Panc1 (cell line): ENCODE measurements around the gene SNRNP48. TPM values are rescaled to one million over a fixed set of nuclear protein-coding genes. Genes with fewer than 3 reads are reported as not detected.

Experiments
- ATAC-seq: fragments of 200-7000 bp; cut with Tn5 transposase; 2 replicates; pipeline ENCODE4 v1.9.1; 2020; ENCODE audit warnings: mild to moderate bottlenecking, moderate library complexity
- BruUV-seq: library from RNA; stranded (reverse); fragments of 400-500 nt; replicated peaks from 2 replicates; lab custom pipeline; 2021; lab: Mats Ljungman, UMichigan
- CTCF ChIA-PET: fragments of 300-600 bp; sonication (Branson Sonifier 250); formaldehyde crosslinking; loops from one replicate; lab custom pipeline; 2022; ENCODE audit warnings: antibody characterized with exemption; lab: Charles Lee
- POLR2A ChIA-PET: fragments of 300-600 bp; sonication (Branson Sonifier 250); formaldehyde crosslinking; loops from one replicate; lab custom pipeline; 2022; ENCODE audit warnings: antibody characterized with exemption; lab: Charles Lee
- DNase-seq: peaks from one replicate; pipeline ENCODE4 v3.0.0-alpha.2; 2010; ENCODE audit warnings: low read depth, low spot score
- H3K27ac ChIP-seq: 2 replicates; pipeline ENCODE4 v1.5.1; 2011; ENCODE audit warnings: mild to moderate bottlenecking, low read length, inconsistent platforms
- H3K27me3 ChIP-seq: fragments of 200-500 bp; sonication (Bioruptor generic); 2 replicates; pipeline ENCODE4 v1.6.0; 2014; ENCODE audit warnings: low read length, inconsistent platforms; ENCODE audit not compliant: control insufficient read depth, insufficient read depth
- H3K36me3 ChIP-seq: fragments of 200-500 bp; sonication (Bioruptor generic); 2 replicates; pipeline ENCODE4 v1.5.1; 2014; ENCODE audit warnings: inconsistent platforms, mild to moderate bottlenecking, low read length, moderate library complexity; ENCODE audit not compliant: control insufficient read depth, insufficient read depth
- H3K4me1 ChIP-seq: 2 replicates; pipeline ENCODE4 v1.5.1; 2011; ENCODE audit warnings: inconsistent platforms, mild to moderate bottlenecking, low read length, moderate library complexity; ENCODE audit not compliant: control insufficient read depth, insufficient read depth
- H3K4me3 ChIP-seq, 2 experiments: 2 replicates each; pipeline ENCODE4 v1.5.1; 2011 to 2012; ENCODE audit warnings: low read depth in 2 of 2, low read length in 2 of 2, mild to moderate bottlenecking in 2 of 2, inconsistent platforms in 1 of 2, moderate library complexity in 1 of 2
- H3K9me3 ChIP-seq: fragments of 200-500 bp; sonication (Bioruptor generic); 2 replicates; pipeline ENCODE4 v1.5.1; 2014; ENCODE audit warnings: low read depth, mild to moderate bottlenecking, inconsistent platforms, low read length, moderate library complexity; ENCODE audit not compliant: control insufficient read depth, insufficient read depth
- CTCF ChIP-seq: fragments of 450-650 bp; IDR thresholded peaks from 2 replicates; pipeline ENCODE4 v1.5.1; 2017; ENCODE audit warnings: mild to moderate bottlenecking
- POLR2AphosphoS5 ChIP-seq: IDR thresholded peaks from 2 replicates; pipeline ENCODE4 v1.6.1; 2012; ENCODE audit warnings: mild to moderate bottlenecking, low read depth, low read length, moderate library complexity
- REST ChIP-seq, 2 experiments: IDR thresholded peaks; 2 replicates each; pipeline ENCODE4 v1.6.1; 2011 to 2012; ENCODE audit warnings: low read depth in 2 of 2, control low read depth in 1 of 2, low read length in 1 of 2, mild to moderate bottlenecking in 1 of 2, moderate library complexity in 1 of 2; ENCODE audit not compliant: insufficient read depth in 1 of 2
- SIN3A ChIP-seq: IDR thresholded peaks from 2 replicates; pipeline ENCODE4 v1.6.1; 2012; ENCODE audit warnings: low read depth, mild to moderate bottlenecking, low read length, moderate library complexity, borderline replicate concordance; ENCODE audit not compliant: insufficient read depth
- TCF7L2 ChIP-seq: IDR thresholded peaks from 2 replicates; pipeline ENCODE4 v1.6.1; 2011; ENCODE audit warnings: mild to moderate bottlenecking, low read depth, low read length, inconsistent platforms
- in situ Hi-C: cut with HindIII; loops from 2 replicates; pipeline ENCODE4 v1.10.0; 2016; ENCODE audit warnings: low sequenced_read_pairs, low pct_unique_long_range_greater_than_20kb
- intact Hi-C: fragments of 100-400 bp; cut with micrococcal nuclease; formaldehyde crosslinking; loops from one replicate; pipeline ENCODE4 v1.10.0; 2022; ENCODE audit not compliant: unreplicated experiment
- total RNA-seq: library from RNA; stranded (reverse); gene quantifications from one replicate; pipeline ENCODE4 v1.2.1, GENCODE V29; 2021; ENCODE audit not compliant: unreplicated experiment

Gene SNRNP48
- total RNA-seq, 1 experiment from 2014 or later = 10.7 TPM

DNA sequence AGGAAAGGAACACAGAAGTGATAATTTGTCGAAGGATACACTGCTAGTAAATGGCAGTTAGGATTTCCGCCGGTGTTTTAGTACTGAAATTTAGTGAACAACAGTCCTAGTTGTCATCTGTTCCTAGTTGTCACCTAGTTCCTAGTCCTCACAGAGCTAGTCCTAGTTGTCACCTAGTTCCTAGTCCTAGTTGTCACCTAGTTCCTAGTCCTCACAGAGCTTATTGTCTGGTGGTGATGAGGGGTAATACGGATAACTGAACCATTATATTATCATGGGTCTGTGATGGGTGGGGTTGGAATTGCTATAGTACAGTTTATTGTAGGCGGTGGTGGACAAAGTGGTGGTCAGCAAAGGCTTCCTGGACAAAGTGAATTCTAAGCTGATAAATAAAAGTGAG lies 1.8 kb downstream of the SNRNP48 start:
- in situ Hi-C loops (no loop called here), intact Hi-C loops (no loop called here)
- Histone ChIP-seq H3K27ac (no peak overlapping the region), H3K4me3 (no peak overlapping the region; a peak in 2 of 4 replicates), H3K9me3 (no peaks in the 10 kb centered on the region), H3K4me1 (peaks cover 8% of the 10 kb centered on the region), H3K27me3 (no peaks in the 10 kb centered on the region; the same call in 1 of the 2 replicates), H3K36me3 (peaks cover 23% of the 10 kb centered on the region)
- ATAC-seq (no peak), DNase-seq (no peak)
- CTCF ChIA-PET = no interaction called here
- TF ChIP-seq REST (IDR thresholded peaks at IDR 0.05; ENCODE audit: insufficient read depth in 1 of 2, low read depth in 2 of 2, low read length in 1 of 2) = no peak
- no peak for TF ChIP-seq CTCF
- no peak for TF ChIP-seq TCF7L2
- TF ChIP-seq SIN3A = no peak
- no peak for TF ChIP-seq POLR2AphosphoS5
- BruUV-seq = no TSS peak
- POLR2A ChIA-PET = no interaction called here

DNA sequence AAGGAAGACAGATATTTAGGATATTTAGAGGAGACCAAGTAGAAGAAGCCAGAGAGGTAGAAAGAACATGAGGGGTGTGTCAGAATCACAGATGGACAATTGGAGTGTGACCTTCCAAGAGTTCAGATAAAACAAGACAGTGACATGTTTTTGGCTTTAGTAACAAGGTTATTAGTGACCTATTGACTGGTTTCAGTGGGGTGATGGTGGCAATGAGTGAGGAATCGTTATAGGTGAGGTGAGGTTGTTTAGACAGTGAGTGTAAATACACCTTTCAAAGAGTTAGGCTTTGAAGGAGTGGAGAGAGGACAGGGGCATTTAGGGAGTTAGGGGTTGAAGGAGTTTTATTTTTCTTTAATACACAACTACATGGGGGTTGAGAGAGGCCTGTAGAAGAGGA lies 3.2 kb downstream of the SNRNP48 start:
- in situ Hi-C loops = no loop called here
- no peak for ATAC-seq
- no peaks in the 10 kb centered on the region for H3K9me3 ChIP-seq
- intact Hi-C loops = no loop called here
- H3K27ac ChIP-seq = no peak overlapping the region
- ChIA-PET POLR2A (no interaction called here), CTCF (no interaction called here)
- H3K27me3 ChIP-seq = no peaks in the 10 kb centered on the region
- no peak for DNase-seq
- H3K4me1 ChIP-seq = peaks cover 8% of the 10 kb centered on the region
- peaks cover 32% of the 10 kb centered on the region for H3K36me3 ChIP-seq
- H3K4me3 ChIP-seq = no peak overlapping the region
- no TSS peak for BruUV-seq
- TF ChIP-seq POLR2AphosphoS5 = no peak
- TF ChIP-seq SIN3A = no peak
- no peak for TF ChIP-seq TCF7L2
- TF ChIP-seq CTCF = no peak
- no peak for TF ChIP-seq REST (IDR thresholded peaks at IDR 0.05; ENCODE audit: insufficient read depth in 1 of 2, low read depth in 2 of 2, low read length in 1 of 2)
